Endothelial cell of umbilical vein (primary cell): ENCODE data around the gene SLC29A3. TPM values are rescaled to one million over a fixed set of nuclear protein-coding genes. Genes with fewer than 3 reads are reported as not detected.

ENCODE experiments used
- BruUV-seq: library from RNA; stranded (reverse); fragments of 400-500 nt; replicated peaks from 2 replicates; lab custom pipeline; 2021; lab: Mats Ljungman, UMichigan
- CTCF ChIA-PET: fragments of 300-600, 350-600 bp; sonication (Branson Sonifier 250); formaldehyde crosslinking; loops from one replicate; lab custom pipeline; 2021; ENCODE audit warnings: antibody characterized with exemption, inconsistent platforms; lab: Charles Lee
- POLR2A ChIA-PET: fragments of 300-600, 350-600 bp; sonication (Branson Sonifier 250); formaldehyde crosslinking; loops from one replicate; lab custom pipeline; 2021; ENCODE audit warnings: antibody characterized with exemption, inconsistent platforms; lab: Charles Lee
- DNase-seq: peaks from one replicate; pipeline ENCODE4 v3.0.0-alpha.2; 2011; ENCODE audit warnings: low read depth, low spot score
- FAIRE-seq: peaks from 2 replicates; lab custom pipeline; 2011; peaks lifted over from hg19 to GRCh38; lab: Jason Lieb, UNC
- H2AFZ ChIP-seq: 2 replicates; pipeline ENCODE4 v1.6.0; 2012; ENCODE audit warnings: low read depth, low read length, control low read depth, inconsistent platforms
- H3K27ac ChIP-seq: 2 replicates; pipeline ENCODE4 v1.5.1; 2011; ENCODE audit warnings: low read depth, mild to moderate bottlenecking, control low read depth, low read length, moderate library complexity; ENCODE audit not compliant: insufficient read depth
- H3K27me3 ChIP-seq, 2 experiments: 2 replicates each; pipeline versions ENCODE4 v1.6.0 to v1.6.1; 2011; ENCODE audit warnings: low read length in 2 of 2, mixed read lengths in 1 of 2; ENCODE audit not compliant: control insufficient read depth in 2 of 2, insufficient read depth in 2 of 2
- H3K36me3 ChIP-seq, 2 experiments: 2 replicates in 1 of 2; 3 replicates in 1 of 2; pipeline ENCODE4 v1.5.1; 2011; ENCODE audit warnings: low read length in 2 of 2, mild to moderate bottlenecking in 1 of 2, moderate library complexity in 1 of 2; ENCODE audit not compliant: control insufficient read depth in 2 of 2, insufficient read depth in 2 of 2; ENCODE audit errors: extremely low read depth in 1 of 2
- H3K4me1 ChIP-seq: 3 replicates; pipeline ENCODE4 v1.5.1; 2011; ENCODE audit warnings: mild to moderate bottlenecking, low read length; ENCODE audit not compliant: control insufficient read depth, insufficient read depth; ENCODE audit errors: extremely low read depth
- H3K4me2 ChIP-seq: 2 replicates; pipeline ENCODE4 v1.6.1; 2011; ENCODE audit warnings: low read length, control low read depth, mixed read lengths; ENCODE audit not compliant: insufficient read depth
- H3K4me3 ChIP-seq, 3 experiments: fragments of 200-600 bp in 1 of 3; sonication (generic), shearing (Covaris generic) in 1 of 3; replicated peaks in 1 of 3; 2 replicates each; pipeline ENCODE4 v1.5.1; 2011 to 2016; ENCODE audit warnings: control low read depth in 3 of 3, low read length in 3 of 3, mild to moderate bottlenecking in 2 of 3, inconsistent platforms in 1 of 3, low read depth in 1 of 3, moderate library complexity in 1 of 3; ENCODE audit not compliant: insufficient read depth in 1 of 3
- H3K79me2 ChIP-seq: 2 replicates; pipeline ENCODE4 v1.6.0; 2012; ENCODE audit warnings: low read length, inconsistent platforms; ENCODE audit not compliant: control insufficient read depth, insufficient read depth
- H3K9ac ChIP-seq: replicated peaks from 2 replicates; pipeline ENCODE3; 2011; ENCODE audit warnings: low read length, control low read depth; ENCODE audit not compliant: insufficient read depth; ENCODE audit errors: extremely low read depth
- H3K9me1 ChIP-seq: replicated peaks from 3 replicates; pipeline ENCODE4 v1.6.0; 2011; ENCODE audit warnings: mild to moderate bottlenecking, low read length; ENCODE audit not compliant: control insufficient read depth, insufficient read depth; ENCODE audit errors: extremely low read depth
- H3K9me3 ChIP-seq: replicated peaks from 2 replicates; pipeline ENCODE4 v1.5.1; 2012; ENCODE audit warnings: low read length, inconsistent platforms; ENCODE audit not compliant: control insufficient read depth, insufficient read depth
- H4K20me1 ChIP-seq: replicated peaks from 2 replicates; pipeline ENCODE3; 2011; ENCODE audit warnings: mild to moderate bottlenecking, low read length; ENCODE audit not compliant: control insufficient read depth, insufficient read depth; ENCODE audit errors: extremely low read depth
- CTCF ChIP-seq, 2 donors: IDR thresholded peaks; 1 replicate in 1 of 2; 2 replicates in 1 of 2; pipeline ENCODE4 v1.5.1; 2011; ENCODE audit warnings: low read length in 2 of 2, mild to moderate bottlenecking in 2 of 2, moderate library complexity in 2 of 2, control low read depth in 1 of 2, inconsistent platforms in 1 of 2, low read depth in 1 of 2; ENCODE audit not compliant: insufficient read depth in 1 of 2; ENCODE audit errors: extremely low read depth in 1 of 2
- EZH2 ChIP-seq: IDR thresholded peaks from 2 replicates; pipeline ENCODE4 v1.6.1; 2012; ENCODE audit warnings: borderline replicate concordance, low read depth, mild to moderate bottlenecking, moderate library complexity, low read length, inconsistent platforms; ENCODE audit not compliant: severe bottlenecking
- FOS ChIP-seq: IDR thresholded peaks from 2 replicates; pipeline ENCODE4 v1.6.1; 2011; ENCODE audit warnings: mild to moderate bottlenecking, low read length, moderate library complexity, borderline replicate concordance; ENCODE audit not compliant: insufficient read depth
- GATA2 ChIP-seq: IDR thresholded peaks from 2 replicates; pipeline ENCODE4 v1.7.0; 2011; ENCODE audit warnings: low read depth, mild to moderate bottlenecking, moderate library complexity, mixed read lengths, low read length; ENCODE audit not compliant: insufficient read length, insufficient read depth
- JUN ChIP-seq: IDR thresholded peaks from 2 replicates; pipeline ENCODE4 v1.6.1; 2011; ENCODE audit warnings: borderline replicate concordance, low read depth; ENCODE audit not compliant: insufficient read length, insufficient read depth
- MYC ChIP-seq: IDR thresholded peaks from one replicate; pipeline ENCODE4 v1.6.1; 2011; ENCODE audit warnings: mild to moderate bottlenecking, low read depth, low read length
- POLR2AphosphoS5 ChIP-seq: IDR thresholded peaks from 2 replicates; pipeline ENCODE4 v1.6.1; 2012; ENCODE audit warnings: low read depth, mild to moderate bottlenecking, control low read depth, low read length, moderate library complexity; ENCODE audit not compliant: insufficient read depth
- dilution Hi-C: fragments of 300-500 bp; cut with MboI; formaldehyde crosslinking; loops from one replicate; pipeline ENCODE4 v1.15.0; 2019; ENCODE audit warnings: low sequenced_read_pairs; ENCODE audit not compliant: extremely low pct_ligation_motif_present
- intact Hi-C: fragments of 100-400 bp; cut with micrococcal nuclease; formaldehyde crosslinking; loops from one replicate; pipeline ENCODE4 v1.10.0; 2022
- polyA plus RNA-seq, 4 experiments: library from polyadenylated mRNA; depleted of rRNA in 3 of 4; stranded (reverse) in 3 of 4; unstranded in 1 of 4; fragments of >200 nt; gene quantifications; 2 replicates each; pipeline versions ENCODE4 v1.2.1 to v1.2.3, GENCODE V29; 2011 to 2012; ENCODE audit warnings: missing spikeins in 1 of 4
- total RNA-seq: library from RNA; stranded (reverse); gene quantifications from 2 replicates; pipeline ENCODE4 v1.2.3, GENCODE V29; 2021
- TF ChIP-seq, protein P1 (sequence below): IDR thresholded peaks from 2 replicates; pipeline ENCODE4 v1.6.1; 2011; ENCODE audit not compliant: insufficient read depth, insufficient read length

Gene SLC29A3
- total and polyA plus RNA-seq, 2 donors (not counting 3 experiments of a cell fraction or from before 2014, with no cell fraction given): 5.0 to 9.1 TPM

DNA sequence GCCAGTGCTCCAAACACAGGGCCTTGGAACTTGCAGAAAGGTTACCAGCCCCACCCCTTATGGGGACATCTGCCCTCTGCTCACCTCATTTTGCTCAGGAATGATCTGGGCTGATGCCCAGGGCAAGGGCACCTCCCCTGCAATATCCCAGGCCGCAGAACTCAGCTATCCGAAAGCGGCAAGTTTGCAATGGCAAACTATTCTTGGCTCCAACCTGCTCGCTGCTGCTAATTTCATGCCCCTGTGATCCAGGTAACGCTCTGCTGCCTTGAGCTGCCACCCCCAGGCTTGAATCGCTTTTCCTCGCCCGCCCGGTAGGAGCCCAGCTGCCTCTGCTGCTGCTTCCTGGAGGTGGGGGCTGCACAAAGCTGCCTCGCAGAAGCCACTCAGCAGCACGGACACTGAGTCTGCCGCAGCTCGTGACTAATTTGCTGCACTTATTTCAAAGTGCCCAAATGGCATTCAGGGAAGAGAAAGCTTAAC is 18.2 kb downstream of the SLC29A3 start:
- no peak for FAIRE-seq

More for the DNA sequence above, 18.2 kb downstream of the SLC29A3 start:
- intact Hi-C loops: no loop called here
- no peak overlapping the region for H2AFZ ChIP-seq
- no peaks in the 10 kb centered on the region for H3K27me3 ChIP-seq
- CTCF ChIA-PET: interaction anchor here (0.7 to 1.4 kb wide), 2 partner anchors 18 to 235 kb away, joined by 3 to 4 read pairs; partner anchors contain the start of gene SLC29A3
- no peak for TF ChIP-seq MYC
- TF ChIP-seq CTCF (IDR thresholded peaks at IDR 0.05; ENCODE audit: extremely low read depth in 1 of 2, insufficient read depth in 1 of 2, low read depth in 1 of 2, low read length in 2 of 2): no peak
- no peak for TF ChIP-seq JUN
- no peak for TF ChIP-seq GATA2
- TF ChIP-seq, protein P1, sequence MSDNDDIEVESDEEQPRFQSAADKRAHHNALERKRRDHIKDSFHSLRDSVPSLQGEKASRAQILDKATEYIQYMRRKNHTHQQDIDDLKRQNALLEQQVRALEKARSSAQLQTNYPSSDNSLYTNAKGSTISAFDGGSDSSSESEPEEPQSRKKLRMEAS: no peak
- TF ChIP-seq POLR2AphosphoS5: no peak
- TF ChIP-seq EZH2: no peak
- TF ChIP-seq FOS: no peak
- H3K27ac ChIP-seq: no peak overlapping the region
- no peak overlapping the region for H3K9ac ChIP-seq
- no peaks in the 10 kb centered on the region for H3K9me3 ChIP-seq
- no peak overlapping the region for H3K4me2 ChIP-seq
- BruUV-seq: no TSS peak
- DNase-seq: no peak
- no peaks in the 10 kb centered on the region for H3K9me1 ChIP-seq
- POLR2A ChIA-PET: no interaction called here
- no peaks in the 10 kb centered on the region for H4K20me1 ChIP-seq
- no peaks in the 10 kb centered on the region for H3K4me1 ChIP-seq
- H3K4me3 ChIP-seq: no peak overlapping the region
- H3K79me2 ChIP-seq: no peaks in the 10 kb centered on the region
- dilution Hi-C loops: no loop called here
- no peaks in the 10 kb centered on the region for H3K36me3 ChIP-seq
